Right lobe of liver (tissue), 6 donors: Measurements from ENCODE around the gene PLCB1. TPM values are rescaled to one million over a fixed set of nuclear protein-coding genes. Genes with fewer than 3 reads are reported as not detected.

Experiments
- ATAC-seq, 4 donors: fragments of 200-7000 bp; cut with Tn5 transposase; one replicate each; pipeline ENCODE4 v1.9.1; 2020; ENCODE audit warnings: mild to moderate bottlenecking in 4 of 4, moderate library complexity in 4 of 4
- DNase-seq, 3 donors: peaks; one replicate each; pipeline ENCODE4 v3.0.0-alpha.2; 2020
- H3K27ac ChIP-seq, 3 donors: fragments of 200-600 bp; one replicate each; pipeline ENCODE4 v1.8.0; 2022
- H3K27me3 ChIP-seq, 2 donors: fragments of 200-600 bp; one replicate each; pipeline ENCODE4 v1.8.0; 2022
- H3K36me3 ChIP-seq, 4 donors: fragments of 200-600 bp; sonication (generic) in 1 of 4; one replicate each; pipeline versions ENCODE4 v1.5.1 to v1.8.0; 2017 to 2022; ENCODE audit warnings: control low read depth in 1 of 4
- H3K4me1 ChIP-seq, 4 donors: fragments of 200-600 bp; sonication (generic) in 1 of 4; one replicate each; pipeline versions ENCODE4 v1.5.1 to v1.8.0; 2017 to 2022; ENCODE audit warnings: control low read depth in 1 of 4
- H3K4me3 ChIP-seq, 3 donors: fragments of 200-600 bp; one replicate each; pipeline ENCODE4 v1.8.0; 2022
- H3K9me3 ChIP-seq, 4 donors: fragments of 200-600 bp; sonication (generic) in 1 of 4; one replicate each; pipeline versions ENCODE4 v1.5.1 to v1.8.0; 2017 to 2022; ENCODE audit warnings: control low read depth in 1 of 4
- POLR2A ChIP-seq: fragments of 450-650 bp; IDR thresholded peaks from one replicate; pipeline ENCODE4 v1.6.1; 2017; ENCODE audit warnings: antibody characterized with exemption, mild to moderate bottlenecking
- WGBS: methylation state at CpG from one replicate; pipeline ENCODE4 v1.1.6; 2018; ENCODE audit warnings: low coverage, low lambda C conversion rate; ENCODE audit not compliant: insufficient coverage; ENCODE audit errors: missing lambda C conversion rate; 5-methylcytosine and 5-hydroxymethylcytosine counted together
- intact Hi-C, 2 donors: fragments of 100-400 bp; cut with DNase I; formaldehyde crosslinking; loops; one replicate each; pipeline versions ENCODE4 v1.11.2 to v1.14.1; 2022
- total RNA-seq, 6 experiments: library from RNA; depleted of rRNA in 2 of 6; stranded (reverse); fragments of >200 nt in 2 of 6; fragmentation: NEBNext Ultra II Directional in 3 of 6; extraction: Animal tissue kit (Norgen Biotek cat#: 25700) in 3 of 6; gene quantifications; one replicate each; pipeline versions ENCODE4 v1.1.0 to v1.2.4, GENCODE V29; 2016 to 2023
- TF ChIP-seq, protein P1 (sequence below), 4 donors: fragments of 200-600 bp in 3 of 4; fragments of 450-650 bp in 1 of 4; IDR thresholded peaks; one replicate each; pipeline versions ENCODE4 v1.5.1 to v1.8.0; 2016 to 2022; ENCODE audit warnings: antibody characterized with exemption in 4 of 4, mild to moderate bottlenecking in 2 of 4
- donor health status: DM: no; HTN: yes; CAD: no.
- donor health status: DM: no; HTN: no; CAD: no.
- donor health status: DM: no; HTN: no; CAD: no.
- donor health status: DM: no; HTN: yes; CAD: no.
- donor health status: DM: no; HTN: yes; CAD: no.

The PLCB1 gene
- total RNA-seq, 6 experiments from 2014 or later = 5.0 to 9.9 (median 5.7) TPM

DNA sequence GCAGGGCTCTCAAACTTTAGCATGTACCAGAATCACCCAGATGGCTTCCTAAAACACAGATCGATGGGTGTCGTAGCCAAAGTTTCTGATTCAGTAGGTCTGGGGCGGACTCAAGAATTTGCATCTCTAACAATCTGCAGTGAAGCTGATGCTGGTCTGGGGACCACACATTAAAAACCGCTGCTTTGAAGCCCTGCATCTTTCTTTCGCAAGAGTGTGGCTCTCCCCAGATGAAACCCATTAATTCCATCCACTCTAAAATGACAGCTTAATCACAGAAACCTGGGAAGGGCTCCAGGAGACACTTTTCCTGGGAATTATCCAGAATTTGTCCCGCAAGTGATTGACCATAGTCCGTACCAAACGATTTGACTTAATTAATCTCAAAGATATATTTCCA, 617.0 kb downstream of the PLCB1 start:
- no peak for DNase-seq
- TF ChIP-seq POLR2A = no peak
- TF ChIP-seq, protein P1, sequence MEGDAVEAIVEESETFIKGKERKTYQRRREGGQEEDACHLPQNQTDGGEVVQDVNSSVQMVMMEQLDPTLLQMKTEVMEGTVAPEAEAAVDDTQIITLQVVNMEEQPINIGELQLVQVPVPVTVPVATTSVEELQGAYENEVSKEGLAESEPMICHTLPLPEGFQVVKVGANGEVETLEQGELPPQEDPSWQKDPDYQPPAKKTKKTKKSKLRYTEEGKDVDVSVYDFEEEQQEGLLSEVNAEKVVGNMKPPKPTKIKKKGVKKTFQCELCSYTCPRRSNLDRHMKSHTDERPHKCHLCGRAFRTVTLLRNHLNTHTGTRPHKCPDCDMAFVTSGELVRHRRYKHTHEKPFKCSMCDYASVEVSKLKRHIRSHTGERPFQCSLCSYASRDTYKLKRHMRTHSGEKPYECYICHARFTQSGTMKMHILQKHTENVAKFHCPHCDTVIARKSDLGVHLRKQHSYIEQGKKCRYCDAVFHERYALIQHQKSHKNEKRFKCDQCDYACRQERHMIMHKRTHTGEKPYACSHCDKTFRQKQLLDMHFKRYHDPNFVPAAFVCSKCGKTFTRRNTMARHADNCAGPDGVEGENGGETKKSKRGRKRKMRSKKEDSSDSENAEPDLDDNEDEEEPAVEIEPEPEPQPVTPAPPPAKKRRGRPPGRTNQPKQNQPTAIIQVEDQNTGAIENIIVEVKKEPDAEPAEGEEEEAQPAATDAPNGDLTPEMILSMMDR (IDR thresholded peaks at IDR 0.05) = no peak
- H3K9me3 ChIP-seq = no peaks in the 10 kb centered on the region
- no peaks in the 10 kb centered on the region for H3K4me1 ChIP-seq
- H3K27me3 ChIP-seq = no peaks in the 10 kb centered on the region
- no peaks in the 10 kb centered on the region for H3K36me3 ChIP-seq
- WGBS = 56% methylated on average over 7 of the region's 8 CpGs
- intact Hi-C loops = no loop called here
- no peak overlapping the region for H3K27ac ChIP-seq
- ATAC-seq = no peak
- no peak overlapping the region for H3K4me3 ChIP-seq

DNA sequence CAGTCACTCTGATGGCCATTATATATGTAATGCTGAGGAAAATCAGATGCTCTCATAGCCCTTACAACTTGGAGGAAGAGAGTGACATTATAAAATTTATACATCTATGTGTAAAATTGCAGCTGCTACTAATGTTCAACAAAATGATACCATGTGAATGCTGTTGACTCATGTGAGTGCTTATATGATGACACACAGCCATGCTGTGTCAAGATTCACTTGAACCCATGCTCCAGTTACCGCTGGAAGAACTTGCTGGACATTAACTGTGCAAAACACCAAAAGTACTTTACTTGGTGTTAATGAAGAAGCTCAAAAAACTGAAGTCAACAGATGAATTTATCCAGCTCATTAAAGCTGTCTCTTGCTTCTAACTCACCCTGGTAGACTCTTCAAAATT, 617.9 kb downstream of the PLCB1 start:
- Histone ChIP-seq H3K4me1 (no peaks in the 10 kb centered on the region), H3K36me3 (no peaks in the 10 kb centered on the region), H3K27ac (no peak overlapping the region), H3K9me3 (no peaks in the 10 kb centered on the region), H3K4me3 (no peak overlapping the region), H3K27me3 (no peaks in the 10 kb centered on the region)
- ATAC-seq (no peak), DNase-seq (no peak)
- whole genome bisulfite sequencing = 76% methylated on average over 1 of the region's 1 CpG
- intact Hi-C loops = no loop called here
- TF ChIP-seq, protein P1 (IDR thresholded peaks at IDR 0.05) = no peak
- TF ChIP-seq POLR2A = no peak

DNA sequence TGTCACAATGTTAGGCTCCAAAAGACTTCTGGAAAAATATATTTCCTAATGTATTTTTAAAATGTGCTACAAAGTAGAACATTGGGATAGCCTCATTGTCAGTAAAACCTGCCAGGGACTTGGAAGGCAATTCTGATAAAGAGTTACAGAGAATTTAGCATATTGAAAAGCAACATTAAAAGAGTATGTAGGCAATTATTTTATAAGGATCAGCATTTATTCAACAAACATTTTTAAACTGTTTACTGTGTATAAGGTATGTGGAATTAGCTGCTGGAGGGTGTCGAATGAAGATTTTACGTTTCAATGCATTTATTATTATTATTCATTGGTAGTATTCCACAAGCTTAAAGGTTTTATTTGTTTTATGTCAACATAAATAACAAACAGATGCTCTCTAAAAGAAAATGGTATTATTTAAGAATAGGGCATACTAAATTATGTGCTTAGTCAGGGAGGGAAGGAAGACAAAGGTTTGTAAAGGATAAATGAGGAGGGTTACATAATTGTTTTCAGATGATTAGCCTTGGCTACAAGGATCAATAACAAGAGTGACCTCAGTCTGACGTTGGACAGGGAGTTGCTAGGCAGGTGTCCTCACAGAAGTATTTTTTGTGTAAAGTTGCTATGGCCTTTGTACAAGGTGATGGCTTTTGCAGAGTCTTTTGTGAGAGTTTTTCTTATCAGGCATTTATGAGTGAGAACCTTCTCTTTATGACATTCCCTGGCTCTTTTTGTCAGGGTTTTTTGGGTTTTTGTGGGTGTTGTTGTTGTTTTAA, 623.5 kb downstream of the PLCB1 start:
- intact Hi-C loops = no loop called here
- DNase-seq (no peak), ATAC-seq (peak in 1 of 4 donors; percentile 53)
- Histone ChIP-seq H3K36me3 (no peaks in the 10 kb centered on the region), H3K9me3 (no peaks in the 10 kb centered on the region), H3K4me3 (no peak overlapping the region), H3K4me1 (no peaks in the 10 kb centered on the region), H3K27me3 (no peaks in the 10 kb centered on the region), H3K27ac (no peak overlapping the region)
- TF ChIP-seq, protein P1 (IDR thresholded peaks at IDR 0.05) = no peak
- TF ChIP-seq POLR2A = no peak
- WGBS = 65% methylated on average over 3 of the region's 3 CpGs

DNA sequence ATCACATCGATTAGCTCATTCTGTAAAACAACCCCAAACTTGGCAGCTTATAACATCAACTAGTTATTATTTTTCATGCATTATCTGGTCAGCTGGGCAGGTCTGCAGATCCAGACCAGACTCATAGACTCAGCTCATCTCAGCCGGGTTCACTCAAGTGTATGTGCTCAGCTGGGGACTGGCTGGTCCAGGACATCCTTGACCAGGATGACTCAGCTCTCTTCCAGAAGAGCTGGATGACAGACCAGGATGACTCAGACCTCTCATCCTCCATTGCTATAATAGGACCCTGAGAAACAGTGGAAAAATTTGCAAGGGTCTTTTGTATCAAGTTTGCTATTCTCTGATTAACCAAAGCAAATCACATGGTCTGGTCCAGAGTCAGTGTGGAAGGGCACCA, 624.3 kb downstream of the PLCB1 start:
- H3K4me3 ChIP-seq = no peak overlapping the region
- H3K27me3 ChIP-seq = no peaks in the 10 kb centered on the region
- WGBS = 75% methylated on average over 1 of the region's 2 CpGs
- DNase-seq (no peak), ATAC-seq (peak in 3 of 4 donors; percentile 24 to 63 (median 38))
- TF ChIP-seq, protein P1 (IDR thresholded peaks at IDR 0.05) = no peak
- TF ChIP-seq POLR2A = no peak
- no peaks in the 10 kb centered on the region for H3K9me3 ChIP-seq
- no peaks in the 10 kb centered on the region for H3K36me3 ChIP-seq
- H3K4me1 ChIP-seq = no peaks in the 10 kb centered on the region
- intact Hi-C loops = no loop called here
- H3K27ac ChIP-seq = no peak overlapping the region
